Endothelial cell of umbilical vein (primary cell): ENCODE measurements around the gene MTNR1B. TPM values are rescaled to one million over a fixed set of nuclear protein-coding genes. Genes with fewer than 3 reads are reported as not detected.

Experiments used
- BruUV-seq: library from RNA; stranded (reverse); fragments of 400-500 nt; replicated peaks from 2 replicates; lab custom pipeline; 2021; lab: Mats Ljungman, UMichigan
- CTCF ChIA-PET: fragments of 300-600, 350-600 bp; sonication (Branson Sonifier 250); formaldehyde crosslinking; loops from one replicate; lab custom pipeline; 2021; ENCODE audit warnings: antibody characterized with exemption, inconsistent platforms; lab: Charles Lee
- POLR2A ChIA-PET: fragments of 300-600, 350-600 bp; sonication (Branson Sonifier 250); formaldehyde crosslinking; loops from one replicate; lab custom pipeline; 2021; ENCODE audit warnings: antibody characterized with exemption, inconsistent platforms; lab: Charles Lee
- DNase-seq: peaks from one replicate; pipeline ENCODE4 v3.0.0-alpha.2; 2011; ENCODE audit warnings: low read depth, low spot score
- FAIRE-seq: peaks from 2 replicates; lab custom pipeline; 2011; peaks lifted over from hg19 to GRCh38; lab: Jason Lieb, UNC
- H2AFZ ChIP-seq: 2 replicates; pipeline ENCODE4 v1.6.0; 2012; ENCODE audit warnings: low read depth, low read length, control low read depth, inconsistent platforms
- H3K27ac ChIP-seq: 2 replicates; pipeline ENCODE4 v1.5.1; 2011; ENCODE audit warnings: low read depth, mild to moderate bottlenecking, control low read depth, low read length, moderate library complexity; ENCODE audit not compliant: insufficient read depth
- H3K27me3 ChIP-seq, 2 experiments: 2 replicates each; pipeline versions ENCODE4 v1.6.0 to v1.6.1; 2011; ENCODE audit warnings: low read length in 2 of 2, mixed read lengths in 1 of 2; ENCODE audit not compliant: control insufficient read depth in 2 of 2, insufficient read depth in 2 of 2
- H3K36me3 ChIP-seq, 2 experiments: 2 replicates in 1 of 2; 3 replicates in 1 of 2; pipeline ENCODE4 v1.5.1; 2011; ENCODE audit warnings: low read length in 2 of 2, mild to moderate bottlenecking in 1 of 2, moderate library complexity in 1 of 2; ENCODE audit not compliant: control insufficient read depth in 2 of 2, insufficient read depth in 2 of 2; ENCODE audit errors: extremely low read depth in 1 of 2
- H3K4me1 ChIP-seq: 3 replicates; pipeline ENCODE4 v1.5.1; 2011; ENCODE audit warnings: mild to moderate bottlenecking, low read length; ENCODE audit not compliant: control insufficient read depth, insufficient read depth; ENCODE audit errors: extremely low read depth
- H3K4me2 ChIP-seq: 2 replicates; pipeline ENCODE4 v1.6.1; 2011; ENCODE audit warnings: low read length, control low read depth, mixed read lengths; ENCODE audit not compliant: insufficient read depth
- H3K4me3 ChIP-seq, 3 experiments: fragments of 200-600 bp in 1 of 3; sonication (generic), shearing (Covaris generic) in 1 of 3; replicated peaks in 1 of 3; 2 replicates each; pipeline ENCODE4 v1.5.1; 2011 to 2016; ENCODE audit warnings: control low read depth in 3 of 3, low read length in 3 of 3, mild to moderate bottlenecking in 2 of 3, inconsistent platforms in 1 of 3, low read depth in 1 of 3, moderate library complexity in 1 of 3; ENCODE audit not compliant: insufficient read depth in 1 of 3
- H3K79me2 ChIP-seq: 2 replicates; pipeline ENCODE4 v1.6.0; 2012; ENCODE audit warnings: low read length, inconsistent platforms; ENCODE audit not compliant: control insufficient read depth, insufficient read depth
- H3K9ac ChIP-seq: replicated peaks from 2 replicates; pipeline ENCODE3; 2011; ENCODE audit warnings: low read length, control low read depth; ENCODE audit not compliant: insufficient read depth; ENCODE audit errors: extremely low read depth
- H3K9me1 ChIP-seq: replicated peaks from 3 replicates; pipeline ENCODE4 v1.6.0; 2011; ENCODE audit warnings: mild to moderate bottlenecking, low read length; ENCODE audit not compliant: control insufficient read depth, insufficient read depth; ENCODE audit errors: extremely low read depth
- H3K9me3 ChIP-seq: replicated peaks from 2 replicates; pipeline ENCODE4 v1.5.1; 2012; ENCODE audit warnings: low read length, inconsistent platforms; ENCODE audit not compliant: control insufficient read depth, insufficient read depth
- H4K20me1 ChIP-seq: replicated peaks from 2 replicates; pipeline ENCODE3; 2011; ENCODE audit warnings: mild to moderate bottlenecking, low read length; ENCODE audit not compliant: control insufficient read depth, insufficient read depth; ENCODE audit errors: extremely low read depth
- EZH2 ChIP-seq: IDR thresholded peaks from 2 replicates; pipeline ENCODE4 v1.6.1; 2012; ENCODE audit warnings: borderline replicate concordance, low read depth, mild to moderate bottlenecking, moderate library complexity, low read length, inconsistent platforms; ENCODE audit not compliant: severe bottlenecking
- FOS ChIP-seq: IDR thresholded peaks from 2 replicates; pipeline ENCODE4 v1.6.1; 2011; ENCODE audit warnings: mild to moderate bottlenecking, low read length, moderate library complexity, borderline replicate concordance; ENCODE audit not compliant: insufficient read depth
- GATA2 ChIP-seq: IDR thresholded peaks from 2 replicates; pipeline ENCODE4 v1.7.0; 2011; ENCODE audit warnings: low read depth, mild to moderate bottlenecking, moderate library complexity, mixed read lengths, low read length; ENCODE audit not compliant: insufficient read length, insufficient read depth
- JUN ChIP-seq: IDR thresholded peaks from 2 replicates; pipeline ENCODE4 v1.6.1; 2011; ENCODE audit warnings: borderline replicate concordance, low read depth; ENCODE audit not compliant: insufficient read length, insufficient read depth
- MYC ChIP-seq: IDR thresholded peaks from one replicate; pipeline ENCODE4 v1.6.1; 2011; ENCODE audit warnings: mild to moderate bottlenecking, low read depth, low read length
- POLR2A ChIP-seq: IDR thresholded peaks from 2 replicates; pipeline ENCODE4 v1.6.1; 2012; ENCODE audit warnings: low read depth, mild to moderate bottlenecking, control low read depth, low read length
- POLR2AphosphoS5 ChIP-seq: IDR thresholded peaks from 2 replicates; pipeline ENCODE4 v1.6.1; 2012; ENCODE audit warnings: low read depth, mild to moderate bottlenecking, control low read depth, low read length, moderate library complexity; ENCODE audit not compliant: insufficient read depth
- dilution Hi-C: fragments of 300-500 bp; cut with MboI; formaldehyde crosslinking; loops from one replicate; pipeline ENCODE4 v1.15.0; 2019; ENCODE audit warnings: low sequenced_read_pairs; ENCODE audit not compliant: extremely low pct_ligation_motif_present
- intact Hi-C: fragments of 100-400 bp; cut with micrococcal nuclease; formaldehyde crosslinking; loops from one replicate; pipeline ENCODE4 v1.10.0; 2022
- polyA plus RNA-seq, 4 experiments: library from polyadenylated mRNA; depleted of rRNA in 3 of 4; stranded (reverse) in 3 of 4; unstranded in 1 of 4; fragments of >200 nt; gene quantifications; 2 replicates each; pipeline versions ENCODE4 v1.2.1 to v1.2.3, GENCODE V29; 2011 to 2012; ENCODE audit warnings: missing spikeins in 1 of 4
- total RNA-seq: library from RNA; stranded (reverse); gene quantifications from 2 replicates; pipeline ENCODE4 v1.2.3, GENCODE V29; 2021
- TF ChIP-seq, protein P1 (sequence below), 2 donors: IDR thresholded peaks; 1 replicate in 1 of 2; 2 replicates in 1 of 2; pipeline ENCODE4 v1.5.1; 2011; ENCODE audit warnings: low read length in 2 of 2, mild to moderate bottlenecking in 2 of 2, moderate library complexity in 2 of 2, control low read depth in 1 of 2, inconsistent platforms in 1 of 2, low read depth in 1 of 2; ENCODE audit not compliant: insufficient read depth in 1 of 2; ENCODE audit errors: extremely low read depth in 1 of 2
- TF ChIP-seq, protein P2 (sequence below): IDR thresholded peaks from 2 replicates; pipeline ENCODE4 v1.6.1; 2011; ENCODE audit not compliant: insufficient read depth, insufficient read length

The MTNR1B gene
- total and polyA plus RNA-seq, 2 donors (not counting 3 experiments of a cell fraction or from before 2014, with no cell fraction given), result not detected

DNA sequence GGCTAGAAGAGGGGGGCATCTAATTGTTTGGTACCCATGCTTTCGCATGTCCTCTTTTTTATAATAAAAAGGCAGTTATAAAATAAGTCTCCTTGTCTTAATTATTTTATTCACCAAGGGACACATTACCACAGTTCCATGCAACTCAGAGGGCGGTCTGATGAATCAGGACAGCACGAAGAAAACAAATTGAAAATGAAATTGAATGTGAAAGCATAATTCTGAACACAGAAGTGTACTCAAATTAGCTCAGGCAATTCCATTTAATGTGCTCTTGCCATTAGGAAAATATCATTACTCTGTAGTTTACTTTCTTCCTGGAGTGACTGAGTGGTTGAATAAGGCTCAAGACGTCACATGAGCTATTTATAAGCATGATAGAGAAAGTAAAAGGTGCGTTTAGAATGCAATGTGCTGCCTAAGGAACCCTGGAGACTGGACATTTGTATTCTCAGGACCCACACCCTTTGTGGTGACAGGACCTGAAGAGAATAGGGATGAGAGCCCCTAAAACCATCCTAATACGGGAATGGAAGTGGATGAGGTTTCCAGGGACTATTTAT is 59.6 kb downstream of the MTNR1B start:
- H3K4me1 ChIP-seq, result no peaks in the 10 kb centered on the region
- no peak overlapping the region for H3K9ac ChIP-seq
- H3K79me2 ChIP-seq, result no peaks in the 10 kb centered on the region
- no peaks in the 10 kb centered on the region for H3K9me3 ChIP-seq
- dilution Hi-C loops (no loop called here), intact Hi-C loops (no loop called here)
- H3K9me1 ChIP-seq, result no peaks in the 10 kb centered on the region
- no TSS peak for BruUV-seq
- POLR2A ChIA-PET, result no interaction called here
- H3K4me3 ChIP-seq, result no peak overlapping the region
- H3K27ac ChIP-seq, result no peak overlapping the region
- H2AFZ ChIP-seq, result no peak overlapping the region
- H3K4me2 ChIP-seq, result no peak overlapping the region
- TF ChIP-seq GATA2 (no peak), FOS (no peak), POLR2AphosphoS5 (no peak), JUN (no peak), POLR2A (no peak), EZH2 (no peak), MYC (no peak)
- TF ChIP-seq, protein P1, sequence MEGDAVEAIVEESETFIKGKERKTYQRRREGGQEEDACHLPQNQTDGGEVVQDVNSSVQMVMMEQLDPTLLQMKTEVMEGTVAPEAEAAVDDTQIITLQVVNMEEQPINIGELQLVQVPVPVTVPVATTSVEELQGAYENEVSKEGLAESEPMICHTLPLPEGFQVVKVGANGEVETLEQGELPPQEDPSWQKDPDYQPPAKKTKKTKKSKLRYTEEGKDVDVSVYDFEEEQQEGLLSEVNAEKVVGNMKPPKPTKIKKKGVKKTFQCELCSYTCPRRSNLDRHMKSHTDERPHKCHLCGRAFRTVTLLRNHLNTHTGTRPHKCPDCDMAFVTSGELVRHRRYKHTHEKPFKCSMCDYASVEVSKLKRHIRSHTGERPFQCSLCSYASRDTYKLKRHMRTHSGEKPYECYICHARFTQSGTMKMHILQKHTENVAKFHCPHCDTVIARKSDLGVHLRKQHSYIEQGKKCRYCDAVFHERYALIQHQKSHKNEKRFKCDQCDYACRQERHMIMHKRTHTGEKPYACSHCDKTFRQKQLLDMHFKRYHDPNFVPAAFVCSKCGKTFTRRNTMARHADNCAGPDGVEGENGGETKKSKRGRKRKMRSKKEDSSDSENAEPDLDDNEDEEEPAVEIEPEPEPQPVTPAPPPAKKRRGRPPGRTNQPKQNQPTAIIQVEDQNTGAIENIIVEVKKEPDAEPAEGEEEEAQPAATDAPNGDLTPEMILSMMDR (IDR thresholded peaks at IDR 0.05; ENCODE audit: extremely low read depth in 1 of 2, insufficient read depth in 1 of 2, low read depth in 1 of 2, low read length in 2 of 2), result no peak
- TF ChIP-seq, protein P2, sequence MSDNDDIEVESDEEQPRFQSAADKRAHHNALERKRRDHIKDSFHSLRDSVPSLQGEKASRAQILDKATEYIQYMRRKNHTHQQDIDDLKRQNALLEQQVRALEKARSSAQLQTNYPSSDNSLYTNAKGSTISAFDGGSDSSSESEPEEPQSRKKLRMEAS, result no peak
- H3K27me3 ChIP-seq, result no peaks in the 10 kb centered on the region
- DNase-seq (no peak), FAIRE-seq (no peak)
- CTCF ChIA-PET, result no interaction called here
- H3K36me3 ChIP-seq, result no peaks in the 10 kb centered on the region
- no peaks in the 10 kb centered on the region for H4K20me1 ChIP-seq
